Gastroesophageal sphincter (tissue), 4 donors: ENCODE measurements around the gene NPFF. TPM values are rescaled to one million over a fixed set of nuclear protein-coding genes. Genes with fewer than 3 reads are reported as not detected.
A peak's percentile ranks its signal among the peaks of the same experiment; 100 is the strongest.

ENCODE experiments used
- ATAC-seq: fragments of 150-250 bp; one replicate; pipeline ENCODE4 v1.9.1; 2016; ENCODE audit warnings: mild to moderate bottlenecking, moderate library complexity
- H3K27ac ChIP-seq, 4 donors: fragments of 200-600 bp; sonication (generic) in 3 of 4; 1 replicate in 3 of 4; 2 replicates in 1 of 4; pipeline ENCODE4 v1.5.1; 2016 to 2019
- H3K27me3 ChIP-seq: fragments of 200-600 bp; sonication (generic); one replicate; pipeline ENCODE4 v1.5.1; 2019
- H3K36me3 ChIP-seq, 2 donors: fragments of 200-600 bp; sonication (generic); one replicate each; pipeline ENCODE4 v1.5.1; 2019; ENCODE audit warnings: control low read depth in 1 of 2
- H3K4me1 ChIP-seq, 3 donors: fragments of 200-600 bp; sonication (generic); 1 replicate in 2 of 3; 2 replicates in 1 of 3; pipeline ENCODE4 v1.5.1; 2016 to 2019; ENCODE audit warnings: control low read depth in 2 of 3
- H3K4me3 ChIP-seq, 2 donors: fragments of 200-600 bp; sonication (generic); one replicate each; pipeline ENCODE4 v1.5.1; 2019; ENCODE audit warnings: mild to moderate bottlenecking in 1 of 2, moderate library complexity in 1 of 2
- H3K9me3 ChIP-seq, 3 donors: fragments of 200-600 bp; sonication (generic); one replicate each; pipeline ENCODE4 v1.5.1; 2017 to 2019; ENCODE audit warnings: control low read depth in 2 of 3
- EP300 ChIP-seq: sonication (generic); formaldehyde crosslinking; IDR thresholded peaks from one replicate; pipeline ENCODE4 v1.6.1; 2017; ENCODE audit warnings: antibody characterized with exemption, mild to moderate bottlenecking
- POLR2A ChIP-seq, 2 donors: fragments of 450-650 bp; IDR thresholded peaks; one replicate each; pipeline ENCODE4 v1.6.1; 2017; ENCODE audit warnings: antibody characterized with exemption in 2 of 2, mild to moderate bottlenecking in 2 of 2, moderate library complexity in 1 of 2
- POLR2AphosphoS5 ChIP-seq: sonication (generic); formaldehyde crosslinking; IDR thresholded peaks from one replicate; pipeline ENCODE4 v1.6.1; 2017; ENCODE audit warnings: antibody characterized with exemption
- WGBS, 2 donors: methylation state at CpG; one replicate each; pipeline ENCODE4 v1.1.5; 2018; ENCODE audit warnings: low coverage in 1 of 2; 5-methylcytosine and 5-hydroxymethylcytosine counted together
- total RNA-seq, 4 donors: library from RNA; depleted of rRNA; stranded (reverse); fragments of >200 nt; gene quantifications; one replicate each; pipeline ENCODE4 v1.1.0, GENCODE V29; 2016
- TF ChIP-seq, protein P1 (sequence below), 4 experiments: fragments of 200-600 bp in 2 of 4; fragments of 450-650 bp in 2 of 4; sonication (generic) in 1 of 4; IDR thresholded peaks; one replicate each; pipeline ENCODE4 v1.5.1; 2017 to 2019; ENCODE audit warnings: antibody characterized with exemption in 4 of 4, mild to moderate bottlenecking in 2 of 4, moderate library complexity in 2 of 4

Gene NPFF
- total RNA-seq, 4 donors from 2014 or later: not detected

DNA sequence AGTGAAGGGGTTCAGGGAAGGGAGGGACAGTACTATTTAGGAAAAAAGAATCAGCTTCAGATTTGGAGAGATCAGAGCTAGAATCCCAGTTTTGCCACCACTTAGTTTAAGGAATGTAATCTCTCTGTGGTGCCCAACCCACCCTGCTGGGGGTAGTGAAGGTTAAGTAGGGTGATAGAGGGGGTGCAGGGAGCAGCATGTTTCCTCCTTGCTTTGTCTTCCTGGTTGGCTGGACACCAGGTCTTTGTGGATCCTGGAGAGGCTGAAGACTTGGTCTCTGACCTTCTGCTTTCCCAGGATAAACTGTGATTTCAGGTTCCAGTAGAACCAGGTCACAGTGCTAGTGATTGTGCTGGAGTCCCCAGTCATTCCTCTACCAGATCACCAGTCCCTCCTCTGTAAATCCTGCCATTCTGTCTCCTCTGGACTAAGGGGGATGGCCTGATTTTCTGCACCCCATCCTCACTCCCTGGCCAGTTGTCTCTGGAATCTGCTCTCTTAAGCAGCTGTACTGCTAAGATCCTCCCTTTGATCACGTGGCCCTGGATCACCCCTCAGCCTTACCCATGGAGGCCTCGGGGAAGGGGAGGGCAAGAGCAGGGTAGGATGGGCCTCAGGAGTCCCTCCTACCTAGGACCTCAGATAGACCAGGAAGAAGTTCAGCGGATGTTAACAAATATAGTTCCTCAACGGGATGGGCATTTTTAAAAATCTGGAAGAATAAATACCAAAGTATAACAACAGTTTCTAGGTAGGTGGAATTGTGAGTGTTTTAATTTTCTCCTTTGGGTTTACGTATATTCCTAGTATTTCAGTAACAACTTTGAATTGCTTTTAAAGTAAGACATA lies 11.2 kb downstream of the NPFF start:
- WGBS, 2 donors: 48 to 57% methylated on average over 3 to 4 of the region's 5 CpGs
- no peak overlapping the region for H3K4me3 ChIP-seq
- ATAC-seq: no peak
- H3K9me3 ChIP-seq: no peaks in the 10 kb centered on the region
- no peaks in the 10 kb centered on the region for H3K27me3 ChIP-seq
- TF ChIP-seq POLR2AphosphoS5: no peak
- TF ChIP-seq, protein P1, sequence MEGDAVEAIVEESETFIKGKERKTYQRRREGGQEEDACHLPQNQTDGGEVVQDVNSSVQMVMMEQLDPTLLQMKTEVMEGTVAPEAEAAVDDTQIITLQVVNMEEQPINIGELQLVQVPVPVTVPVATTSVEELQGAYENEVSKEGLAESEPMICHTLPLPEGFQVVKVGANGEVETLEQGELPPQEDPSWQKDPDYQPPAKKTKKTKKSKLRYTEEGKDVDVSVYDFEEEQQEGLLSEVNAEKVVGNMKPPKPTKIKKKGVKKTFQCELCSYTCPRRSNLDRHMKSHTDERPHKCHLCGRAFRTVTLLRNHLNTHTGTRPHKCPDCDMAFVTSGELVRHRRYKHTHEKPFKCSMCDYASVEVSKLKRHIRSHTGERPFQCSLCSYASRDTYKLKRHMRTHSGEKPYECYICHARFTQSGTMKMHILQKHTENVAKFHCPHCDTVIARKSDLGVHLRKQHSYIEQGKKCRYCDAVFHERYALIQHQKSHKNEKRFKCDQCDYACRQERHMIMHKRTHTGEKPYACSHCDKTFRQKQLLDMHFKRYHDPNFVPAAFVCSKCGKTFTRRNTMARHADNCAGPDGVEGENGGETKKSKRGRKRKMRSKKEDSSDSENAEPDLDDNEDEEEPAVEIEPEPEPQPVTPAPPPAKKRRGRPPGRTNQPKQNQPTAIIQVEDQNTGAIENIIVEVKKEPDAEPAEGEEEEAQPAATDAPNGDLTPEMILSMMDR (IDR thresholded peaks at IDR 0.05): no peak
- no peak for TF ChIP-seq EP300
- TF ChIP-seq POLR2A (IDR thresholded peaks at IDR 0.05): no peak
- H3K36me3 ChIP-seq: no peaks in the 10 kb centered on the region
- peaks cover 0 to 76% (median 26%) of the 10 kb centered on the region in 3 donors for H3K4me1 ChIP-seq
- peak overlapping the region in 3 of 4 donors; percentile 70 to 98 (median 94) for H3K27ac ChIP-seq

DNA sequence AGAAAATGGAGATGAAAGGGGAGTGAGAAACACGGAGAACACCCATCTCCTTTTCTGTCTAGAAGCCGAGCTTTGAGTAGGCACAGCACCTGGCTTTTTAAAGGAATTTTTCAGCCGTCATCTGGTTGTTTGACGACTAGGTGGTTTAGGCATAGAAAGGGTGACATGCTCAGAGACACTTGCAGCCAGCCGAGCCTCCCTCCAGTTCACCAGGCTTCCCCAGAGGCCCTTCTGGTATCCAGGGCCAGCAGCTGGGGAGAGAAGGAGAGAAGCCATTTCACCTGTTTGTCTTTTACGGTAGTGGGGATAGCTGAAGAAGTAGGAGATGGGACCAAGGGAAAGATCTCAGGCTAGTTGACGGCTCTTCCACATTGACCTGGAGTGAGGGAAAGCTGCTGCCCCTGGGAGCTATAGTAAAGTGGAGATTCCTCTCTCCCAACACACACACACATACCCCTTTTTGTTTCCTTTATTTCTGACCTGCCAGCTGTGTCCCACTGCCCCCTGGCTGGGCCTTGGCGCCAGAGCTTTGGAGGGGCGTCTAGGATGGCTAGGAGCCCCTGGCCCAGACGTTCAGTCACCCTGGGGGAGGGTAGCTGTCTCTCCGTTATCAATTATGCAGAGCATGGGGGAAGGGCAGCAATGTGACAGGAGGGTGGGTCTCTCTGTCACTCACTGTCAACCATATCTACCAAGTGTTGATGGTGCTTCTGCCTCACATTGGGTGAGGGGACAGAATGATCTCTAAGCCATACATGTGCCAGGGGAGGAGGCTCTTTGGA lies 13.5 kb downstream of the NPFF start:
- ATAC-seq: no peak
- 11 to 16% methylated on average over 4 to 10 of the region's 11 CpGs for WGBS, 2 donors
- Histone ChIP-seq H3K4me3 (peak overlapping the region in 1 of 2 donors; percentile 70), H3K27me3 (no peaks in the 10 kb centered on the region), H3K36me3 (no peaks in the 10 kb centered on the region), H3K9me3 (no peaks in the 10 kb centered on the region), H3K27ac (peak overlapping the region; percentile 18 to 89 (median 87)), H3K4me1 (peaks cover 0 to 62% (median 25%) of the 10 kb centered on the region in 3 donors)
- no peak for TF ChIP-seq POLR2A (IDR thresholded peaks at IDR 0.05)
- TF ChIP-seq POLR2AphosphoS5: no peak
- TF ChIP-seq EP300: no peak
- TF ChIP-seq, protein P1 (IDR thresholded peaks at IDR 0.05): no peak

DNA sequence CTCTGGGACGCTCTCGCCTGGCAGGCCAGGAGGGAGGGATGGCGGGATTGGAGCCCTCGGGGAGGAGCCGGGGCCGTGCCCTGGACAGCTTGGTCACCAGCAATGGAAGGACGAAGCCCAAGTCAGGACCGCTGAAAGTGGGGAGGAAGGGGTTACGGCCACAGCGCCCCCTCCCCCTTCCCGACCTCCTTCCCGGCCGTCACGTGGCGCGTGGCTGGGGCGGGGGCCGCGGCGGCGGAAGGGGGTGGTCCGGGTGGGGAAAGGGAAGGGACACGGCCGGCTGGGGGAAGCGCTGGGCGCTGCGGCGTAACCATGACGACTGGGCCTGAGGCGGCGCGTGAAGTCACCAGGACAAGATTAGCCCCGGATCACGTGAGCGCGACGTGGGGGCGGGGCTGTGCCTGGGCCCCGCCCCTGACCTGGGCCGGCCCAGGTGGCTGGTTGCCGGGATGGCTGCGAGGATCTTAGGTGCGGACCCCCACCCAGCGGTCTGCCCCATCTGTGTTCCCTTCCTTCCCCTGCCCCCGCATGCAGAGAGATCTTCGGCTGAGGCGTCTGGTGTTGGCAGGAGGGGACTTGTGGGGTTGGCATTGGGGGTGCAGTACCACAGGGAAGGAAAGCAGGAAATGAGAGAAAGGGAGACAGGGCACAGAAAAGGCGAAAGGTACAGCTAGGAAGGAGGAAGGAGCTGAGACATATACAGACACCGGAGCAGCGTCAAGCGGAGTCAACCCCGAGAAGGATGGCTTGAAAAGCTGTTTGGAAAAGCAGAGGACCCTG lies 14.3 kb downstream of the NPFF start:
- Histone ChIP-seq H3K27ac (peak overlapping the region; percentile 18 to 89 (median 87)), H3K4me1 (peaks cover 0 to 54% (median 20%) of the 10 kb centered on the region in 3 donors), H3K4me3 (peak overlapping the region; percentile 34 to 70), H3K27me3 (no peaks in the 10 kb centered on the region), H3K9me3 (no peaks in the 10 kb centered on the region), H3K36me3 (peaks cover 0 to 5% of the 10 kb centered on the region in 2 donors)
- 8% methylated on average over 5 of the region's 52 CpGs for WGBS, 2 donors
- ATAC-seq: peak; percentile 91
- TF ChIP-seq POLR2AphosphoS5 (peak; percentile 63), EP300 (no peak), POLR2A (IDR thresholded peaks at IDR 0.05) (no peak)
- TF ChIP-seq, protein P1 (IDR thresholded peaks at IDR 0.05): peak in 1 of 4 experiments; percentile 12

DNA sequence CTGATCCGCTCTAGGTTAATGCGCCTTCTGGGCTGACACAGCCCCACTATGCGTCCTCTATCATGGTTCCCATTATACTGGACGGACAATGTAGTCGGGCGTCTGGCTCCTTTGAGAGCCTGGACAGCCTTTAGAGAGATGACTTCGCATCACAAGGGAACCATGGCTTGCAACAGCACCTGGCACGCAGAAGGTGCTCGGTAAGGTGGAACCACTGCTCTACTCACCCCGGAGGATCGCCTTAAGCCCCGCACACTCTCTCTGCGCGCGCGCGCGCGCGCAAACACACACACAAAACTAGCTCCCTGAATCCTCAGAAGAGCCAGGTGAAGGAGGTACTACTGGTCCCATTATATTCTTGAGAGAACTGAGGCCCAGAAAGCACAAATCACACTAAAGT lies 15.1 kb downstream of the NPFF start:
- WGBS, 2 donors: 38 to 63% methylated on average over 6 to 13 of the region's 20 CpGs
- Histone ChIP-seq H3K4me1 (peaks cover 0 to 45% (median 20%) of the 10 kb centered on the region in 3 donors), H3K27ac (peak overlapping the region in 3 of 4 donors; percentile 87 to 89 (median 87)), H3K36me3 (peaks cover 0 to 11% of the 10 kb centered on the region in 2 donors), H3K4me3 (peak overlapping the region in 1 of 2 donors; percentile 70), H3K27me3 (no peaks in the 10 kb centered on the region), H3K9me3 (no peaks in the 10 kb centered on the region)
- no peak for ATAC-seq
- TF ChIP-seq EP300 (no peak), POLR2AphosphoS5 (no peak), POLR2A (IDR thresholded peaks at IDR 0.05) (no peak)
- TF ChIP-seq, protein P1 (IDR thresholded peaks at IDR 0.05): no peak
